Measurements from ENCODE around the gene ERRFI1. TPM values are rescaled to one million over a fixed set of nuclear protein-coding genes. Genes with fewer than 3 reads are reported as not detected.

ERRFI1 gene
- total and polyA plus RNA-seq, 2 experiments from 2014 or later: 123 to 163 TPM

GRCh38 chr1:7985851-7986612, 40.1 kb downstream of the ERRFI1 start:
- no peaks in the 10 kb centered on the region for H3K36me3 ChIP-seq (replicated peaks; ENCODE audit: insufficient read depth, low read depth)
- DNase-seq (ENCODE audit: low spot score): no peak

DNA sequence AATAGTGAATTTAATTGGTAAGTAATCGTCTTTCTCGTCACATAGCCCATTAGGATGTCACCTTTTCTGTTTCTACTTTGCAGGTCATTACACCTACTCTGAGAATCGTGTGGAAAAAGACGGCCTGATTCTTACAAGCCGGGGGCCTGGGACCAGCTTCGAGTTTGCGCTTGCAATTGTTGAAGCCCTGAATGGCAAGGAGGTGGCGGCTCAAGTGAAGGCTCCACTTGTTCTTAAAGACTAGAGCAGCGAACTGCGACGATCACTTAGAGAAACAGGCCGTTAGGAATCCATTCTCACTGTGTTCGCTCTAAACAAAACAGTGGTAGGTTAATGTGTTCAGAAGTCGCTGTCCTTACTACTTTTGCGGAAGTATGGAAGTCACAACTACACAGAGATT, 41.3 kb downstream of the ERRFI1 start:
- DNase-seq (ENCODE audit: low spot score): no peak
- Histone ChIP-seq H3K36me3 (replicated peaks; ENCODE audit: insufficient read depth, low read depth) (no peaks in the 10 kb centered on the region), H3K27ac (no peak overlapping the region), H3K4me1 (ENCODE audit: insufficient read depth) (no peaks in the 10 kb centered on the region), H3K9me3 (ENCODE audit: low read depth) (no peaks in the 10 kb centered on the region), H3K9me2 (replicated peaks; ENCODE audit: insufficient read depth) (no peaks in the 10 kb centered on the region), H3K27me3 (no peaks in the 10 kb centered on the region), H3K4me3 (no peak overlapping the region), H4K20me1 (ENCODE audit: insufficient read depth, poor library complexity, severe bottlenecking) (no peaks in the 10 kb centered on the region), H2AFZ (no peak overlapping the region), H3K79me2 (peaks cover 5% of the 10 kb centered on the region), H3K4me2 (no peak overlapping the region)
- TF ChIP-seq, protein P1, sequence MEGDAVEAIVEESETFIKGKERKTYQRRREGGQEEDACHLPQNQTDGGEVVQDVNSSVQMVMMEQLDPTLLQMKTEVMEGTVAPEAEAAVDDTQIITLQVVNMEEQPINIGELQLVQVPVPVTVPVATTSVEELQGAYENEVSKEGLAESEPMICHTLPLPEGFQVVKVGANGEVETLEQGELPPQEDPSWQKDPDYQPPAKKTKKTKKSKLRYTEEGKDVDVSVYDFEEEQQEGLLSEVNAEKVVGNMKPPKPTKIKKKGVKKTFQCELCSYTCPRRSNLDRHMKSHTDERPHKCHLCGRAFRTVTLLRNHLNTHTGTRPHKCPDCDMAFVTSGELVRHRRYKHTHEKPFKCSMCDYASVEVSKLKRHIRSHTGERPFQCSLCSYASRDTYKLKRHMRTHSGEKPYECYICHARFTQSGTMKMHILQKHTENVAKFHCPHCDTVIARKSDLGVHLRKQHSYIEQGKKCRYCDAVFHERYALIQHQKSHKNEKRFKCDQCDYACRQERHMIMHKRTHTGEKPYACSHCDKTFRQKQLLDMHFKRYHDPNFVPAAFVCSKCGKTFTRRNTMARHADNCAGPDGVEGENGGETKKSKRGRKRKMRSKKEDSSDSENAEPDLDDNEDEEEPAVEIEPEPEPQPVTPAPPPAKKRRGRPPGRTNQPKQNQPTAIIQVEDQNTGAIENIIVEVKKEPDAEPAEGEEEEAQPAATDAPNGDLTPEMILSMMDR (IDR thresholded peaks at IDR 0.05; ENCODE audit: poor library complexity): no peak
- no peak for TF ChIP-seq EZH2 (IDR thresholded peaks at IDR 0.05; ENCODE audit: borderline replicate concordance)
- WGBS (ENCODE audit: low lambda C conversion rate, missing lambda C conversion rate): 91% methylated on average over 15 of the region's 15 CpGs

More at GRCh38 chr1:7985851-7986612, 40.1 kb downstream of the ERRFI1 start:
- Histone ChIP-seq H3K9me3 (ENCODE audit: low read depth) (no peaks in the 10 kb centered on the region), H3K27ac (no peak overlapping the region), H3K4me1 (ENCODE audit: insufficient read depth) (no peaks in the 10 kb centered on the region), H3K79me2 (peaks cover 5% of the 10 kb centered on the region), H4K20me1 (ENCODE audit: insufficient read depth, poor library complexity, severe bottlenecking) (no peaks in the 10 kb centered on the region), H2AFZ (no peak overlapping the region), H3K9me2 (replicated peaks; ENCODE audit: insufficient read depth) (no peaks in the 10 kb centered on the region), H3K4me3 (no peak overlapping the region), H3K27me3 (no peaks in the 10 kb centered on the region), H3K4me2 (no peak overlapping the region)
- TF ChIP-seq EZH2 (IDR thresholded peaks at IDR 0.05; ENCODE audit: borderline replicate concordance): no peak
- TF ChIP-seq EZH2phosphoT487 (IDR thresholded peaks at IDR 0.05; ENCODE audit: low read depth, severe bottlenecking, unreplicated experiment): no peak
- TF ChIP-seq, protein P1 (IDR thresholded peaks at IDR 0.05; ENCODE audit: poor library complexity): no peak
- 89% methylated on average over 15 of the region's 15 CpGs for WGBS (ENCODE audit: low lambda C conversion rate, missing lambda C conversion rate)

DNA sequence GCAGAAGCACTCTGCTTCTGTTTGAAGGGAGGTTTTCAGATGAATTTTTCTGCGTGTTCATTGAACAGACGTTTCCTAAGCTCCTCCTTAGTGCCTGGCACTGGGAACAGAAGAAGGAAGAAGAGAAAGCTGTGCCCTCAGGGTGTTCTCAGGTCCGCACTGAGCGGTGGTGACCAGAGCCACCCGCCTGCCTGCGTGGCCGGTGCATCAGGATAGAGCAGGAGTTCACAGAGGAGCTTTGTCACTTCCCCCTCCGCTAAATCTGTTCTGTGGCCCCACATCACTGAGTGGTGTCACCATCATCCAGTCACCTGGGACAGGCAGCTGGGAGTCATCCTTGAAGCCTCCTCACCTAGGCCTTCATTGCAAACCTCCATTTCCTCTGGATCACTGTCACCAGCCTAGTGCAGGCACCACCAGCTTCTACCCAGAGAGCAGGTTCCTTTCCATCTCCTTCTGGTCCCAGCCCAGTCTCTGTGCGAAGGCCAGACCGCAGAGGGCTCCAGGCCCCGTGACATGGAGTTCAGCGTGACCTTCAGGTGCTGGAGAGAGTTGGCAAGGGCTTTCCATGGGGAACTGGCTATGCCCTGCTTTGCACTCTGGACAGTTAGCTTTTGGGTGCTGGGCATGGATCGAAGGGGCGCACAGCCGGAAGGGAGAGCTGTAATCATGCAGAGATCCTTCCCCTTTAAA, 42.9 kb downstream of the ERRFI1 start:
- Histone ChIP-seq H3K4me3 (no peak overlapping the region), H3K36me3 (replicated peaks; ENCODE audit: insufficient read depth, low read depth) (no peaks in the 10 kb centered on the region), H3K4me2 (no peak overlapping the region), H4K20me1 (ENCODE audit: insufficient read depth, poor library complexity, severe bottlenecking) (no peaks in the 10 kb centered on the region), H3K9me2 (replicated peaks; ENCODE audit: insufficient read depth) (no peaks in the 10 kb centered on the region), H3K9me3 (ENCODE audit: low read depth) (no peaks in the 10 kb centered on the region), H3K27me3 (no peaks in the 10 kb centered on the region), H3K4me1 (ENCODE audit: insufficient read depth) (no peaks in the 10 kb centered on the region), H3K27ac (no peak overlapping the region), H3K79me2 (peaks cover 9% of the 10 kb centered on the region), H2AFZ (no peak overlapping the region)
- no peak for TF ChIP-seq EZH2 (IDR thresholded peaks at IDR 0.05; ENCODE audit: borderline replicate concordance)
- no peak for TF ChIP-seq EZH2phosphoT487 (IDR thresholded peaks at IDR 0.05; ENCODE audit: low read depth, severe bottlenecking, unreplicated experiment)
- TF ChIP-seq, protein P1 (IDR thresholded peaks at IDR 0.05; ENCODE audit: poor library complexity): no peak
- DNase-seq (ENCODE audit: low spot score): no peak
- 93% methylated on average over 15 of the region's 15 CpGs for WGBS (ENCODE audit: low lambda C conversion rate, missing lambda C conversion rate)

All from hepatocyte (in vitro differentiated cells).